Loucy (cell line): ENCODE results near the gene SLC16A6.
"Not testable (repeated sequence)": the region's sequence is repeated elsewhere in the genome, so short reads cannot be mapped to it uniquely, and the experiment has no call there.

Experiments used
- H2AFZ ChIP-seq: fragments of 200-600 bp; sonication (generic); 2 replicates; pipeline ENCODE4 v1.6.0; 2016; ENCODE audit warnings: antibody characterized with exemption, mild to moderate bottlenecking, low read length, moderate library complexity
- H3F3A ChIP-seq: fragments of 200-600 bp; 2 replicates; pipeline ENCODE4 v1.6.0; 2016; ENCODE audit warnings: antibody characterized with exemption, low read depth, mild to moderate bottlenecking
- H3K27me3 ChIP-seq: fragments of 200-600 bp; sonication (generic); 2 replicates; pipeline ENCODE4 v1.6.1; 2014; ENCODE audit warnings: low read length, mild to moderate bottlenecking; ENCODE audit not compliant: insufficient read depth, poor library complexity, severe bottlenecking
- H3K36me3 ChIP-seq: fragments of 200-600 bp; sonication (generic); 2 replicates; pipeline ENCODE4 v1.6.1; 2016; ENCODE audit warnings: low read length; ENCODE audit not compliant: insufficient read depth
- H3K4me1 ChIP-seq: fragments of 200-600 bp; sonication (generic); 2 replicates; pipeline ENCODE4 v1.5.1; 2014; ENCODE audit warnings: low read length, mild to moderate bottlenecking; ENCODE audit not compliant: insufficient read depth, poor library complexity, severe bottlenecking
- H3K4me2 ChIP-seq: fragments of 200-600 bp; sonication (generic); 2 replicates; pipeline ENCODE4 v1.6.0; 2014; ENCODE audit warnings: antibody characterized with exemption, low read length, low read depth, mild to moderate bottlenecking; ENCODE audit not compliant: poor library complexity, severe bottlenecking
- H3K4me3 ChIP-seq: fragments of 200-600 bp; sonication (generic); 2 replicates; pipeline ENCODE4 v1.5.1; 2014; ENCODE audit warnings: low read length, mild to moderate bottlenecking, mixed read lengths; ENCODE audit not compliant: poor library complexity, severe bottlenecking
- H3K79me2 ChIP-seq: fragments of 200-600 bp; sonication (generic); 2 replicates; pipeline ENCODE4 v1.6.1; 2014; ENCODE audit warnings: low read length; ENCODE audit not compliant: insufficient read depth
- H3K9ac ChIP-seq: fragments of 200-600 bp; sonication (generic); 2 replicates; pipeline ENCODE4 v1.6.0; 2014; ENCODE audit warnings: mild to moderate bottlenecking, low read depth, low read length, moderate library complexity; ENCODE audit not compliant: poor library complexity, severe bottlenecking
- H3K9me2 ChIP-seq: fragments of 200-600 bp; sonication (generic); replicated peaks from 2 replicates; pipeline ENCODE4 v1.6.1; 2016; ENCODE audit warnings: low read depth, low read length, mixed read lengths
- H3K9me3 ChIP-seq: fragments of 200-600 bp; sonication (generic); 2 replicates; pipeline ENCODE4 v1.6.1; 2014; ENCODE audit warnings: mild to moderate bottlenecking, antibody characterized with exemption, low read length, low read depth; ENCODE audit not compliant: insufficient read depth
- H4K20me1 ChIP-seq: fragments of 200-600 bp; sonication (generic); 2 replicates; pipeline ENCODE4 v1.6.0; 2014; ENCODE audit warnings: antibody characterized with exemption, low read length, mild to moderate bottlenecking; ENCODE audit not compliant: insufficient read depth, poor library complexity, severe bottlenecking
- EZH2phosphoT487 ChIP-seq: fragments of 200-600 bp; IDR thresholded peaks from 2 replicates; pipeline ENCODE4 v1.6.1; 2018; ENCODE audit warnings: antibody characterized with exemption, mild to moderate bottlenecking, moderate library complexity, borderline replicate concordance
- TF ChIP-seq, protein P1 (sequence below): fragments of 200-600 bp; sonication (generic); conservative IDR thresholded peaks from 2 replicates; pipeline ENCODE4 v1.5.1; 2014; ENCODE audit warnings: mild to moderate bottlenecking, antibody characterized with exemption, low read length

Gene SLC16A6

GRCh38 chr17:68255151-68255550 lies 35.8 kb downstream of the SLC16A6 start:
- Histone ChIP-seq H3K4me3 (peak overlapping the region; percentile 63), H3K4me2 (peak overlapping the region; percentile 80), H2AFZ (no peak overlapping the region), H3K4me1 (peaks cover 77% of the 10 kb centered on the region), H3K36me3 (no peaks in the 10 kb centered on the region), H3K9ac (peak overlapping the region; percentile 65), H3F3A (peaks cover 13% of the 10 kb centered on the region; the same call in 1 of the 2 replicates), H3K9me3 (no peaks in the 10 kb centered on the region), H3K9me2 (no peaks in the 10 kb centered on the region), H3K27me3 (no peaks in the 10 kb centered on the region), H3K79me2 (peaks cover 13% of the 10 kb centered on the region; the same call in 1 of the 2 replicates), H4K20me1 (no peaks in the 10 kb centered on the region)
- TF ChIP-seq, protein P1, sequence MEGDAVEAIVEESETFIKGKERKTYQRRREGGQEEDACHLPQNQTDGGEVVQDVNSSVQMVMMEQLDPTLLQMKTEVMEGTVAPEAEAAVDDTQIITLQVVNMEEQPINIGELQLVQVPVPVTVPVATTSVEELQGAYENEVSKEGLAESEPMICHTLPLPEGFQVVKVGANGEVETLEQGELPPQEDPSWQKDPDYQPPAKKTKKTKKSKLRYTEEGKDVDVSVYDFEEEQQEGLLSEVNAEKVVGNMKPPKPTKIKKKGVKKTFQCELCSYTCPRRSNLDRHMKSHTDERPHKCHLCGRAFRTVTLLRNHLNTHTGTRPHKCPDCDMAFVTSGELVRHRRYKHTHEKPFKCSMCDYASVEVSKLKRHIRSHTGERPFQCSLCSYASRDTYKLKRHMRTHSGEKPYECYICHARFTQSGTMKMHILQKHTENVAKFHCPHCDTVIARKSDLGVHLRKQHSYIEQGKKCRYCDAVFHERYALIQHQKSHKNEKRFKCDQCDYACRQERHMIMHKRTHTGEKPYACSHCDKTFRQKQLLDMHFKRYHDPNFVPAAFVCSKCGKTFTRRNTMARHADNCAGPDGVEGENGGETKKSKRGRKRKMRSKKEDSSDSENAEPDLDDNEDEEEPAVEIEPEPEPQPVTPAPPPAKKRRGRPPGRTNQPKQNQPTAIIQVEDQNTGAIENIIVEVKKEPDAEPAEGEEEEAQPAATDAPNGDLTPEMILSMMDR, result no peak
- no peak for TF ChIP-seq EZH2phosphoT487

GRCh38 chr17:68253426-68253825 lies 37.5 kb downstream of the SLC16A6 start:
- H3K27me3 ChIP-seq, H3K9me2 ChIP-seq, H4K20me1 ChIP-seq, H3K9me3 ChIP-seq, H2AFZ ChIP-seq, H3K36me3 ChIP-seq: not testable (repeated sequence)
- Histone ChIP-seq H3F3A (peaks cover 13% of the 10 kb centered on the region; the same call in 1 of the 2 replicates), H3K4me1 (peaks cover 80% of the 10 kb centered on the region), H3K4me2 (peak overlapping the region; percentile 80), H3K9ac (peak overlapping the region; percentile 65), H3K4me3 (peak overlapping the region; percentile 63), H3K79me2 (peaks cover 30% of the 10 kb centered on the region)

- Histone ChIP-seq H4K20me1 (no peaks in the 10 kb centered on the region), H3K27me3 (no peaks in the 10 kb centered on the region), H3K4me2 (peak overlapping the region; percentile 86), H3K4me1 (peaks cover 41% of the 10 kb centered on the region), H3K36me3 (no peaks in the 10 kb centered on the region), H3K9me3 (no peaks in the 10 kb centered on the region), H3K79me2 (peaks cover 39% of the 10 kb centered on the region), H3K9ac (peak overlapping the region; percentile 97), H3K9me2 (no peaks in the 10 kb centered on the region), H3K4me3 (peak overlapping the region; percentile 89), H3F3A (no peaks in the 10 kb centered on the region), H2AFZ (no peak overlapping the region)
- TF ChIP-seq, protein P1, result no peak
- no peak for TF ChIP-seq EZH2phosphoT487
Measured at GRCh38 chr17:68249354-68249765, 41.6 kb downstream of the SLC16A6 start.

DNA sequence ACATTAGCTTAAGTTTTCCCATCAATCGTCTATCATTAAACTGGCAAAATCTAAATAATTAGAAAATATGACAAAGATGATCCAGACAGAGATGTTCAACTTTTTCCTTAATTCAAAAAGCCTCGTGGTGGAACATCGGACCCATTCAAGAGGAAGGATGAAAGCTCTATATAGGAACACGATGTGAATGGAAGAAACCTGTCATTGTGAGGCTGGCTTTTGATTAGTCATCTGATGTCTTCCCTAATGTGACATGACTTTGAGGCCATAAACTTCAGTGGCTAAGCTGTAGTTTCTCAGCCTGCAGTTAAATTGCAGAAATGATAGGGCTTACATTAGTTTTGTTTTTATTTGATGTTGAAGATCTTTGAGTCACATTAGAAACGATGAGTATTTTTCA lies 42.0 kb downstream of the SLC16A6 start:
- Histone ChIP-seq H3K36me3 (no peaks in the 10 kb centered on the region), H2AFZ (no peak overlapping the region), H3F3A (no peaks in the 10 kb centered on the region), H3K9me3 (no peaks in the 10 kb centered on the region), H3K9ac (peak overlapping the region; percentile 97), H3K79me2 (peaks cover 35% of the 10 kb centered on the region), H3K27me3 (no peaks in the 10 kb centered on the region), H3K4me2 (peak overlapping the region; percentile 86), H4K20me1 (no peaks in the 10 kb centered on the region), H3K4me1 (peaks cover 36% of the 10 kb centered on the region), H3K4me3 (peak overlapping the region; percentile 89), H3K9me2 (no peaks in the 10 kb centered on the region)
- TF ChIP-seq EZH2phosphoT487, result no peak
- TF ChIP-seq, protein P1, result no peak
